HL-60/S4 treated with retinoic acid at 250 ng/mL for 4 days and 3 days (cell line): ENCODE data around the gene GALNT3.

ENCODE experiments used
- in situ Hi-C: fragments of 300-500 bp; cut with MboI; formaldehyde crosslinking; loops from 2 replicates; pipeline ENCODE4 v1.7.0; 2022; ENCODE audit warnings: low sequenced_read_pairs

The GALNT3 gene

DNA sequence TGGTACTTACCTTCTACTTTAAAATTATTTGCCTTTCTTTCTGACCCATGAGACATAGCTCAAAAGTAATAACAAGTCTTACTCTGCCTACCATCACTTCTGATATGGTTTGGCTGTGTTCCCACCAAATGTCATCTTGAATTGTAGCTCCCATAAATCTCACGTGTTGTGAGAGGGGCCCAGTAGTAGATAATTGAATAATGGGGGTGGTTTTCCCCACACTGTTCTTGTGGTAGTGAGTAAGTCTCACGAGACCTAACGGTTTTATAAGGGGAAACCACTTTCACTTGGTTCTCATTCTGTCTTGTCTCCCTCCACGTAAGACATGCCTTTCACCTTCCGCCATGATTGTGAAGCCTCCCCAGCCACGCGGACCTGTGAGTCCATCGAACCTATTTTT is 47.5 kb downstream of the GALNT3 start:
- in situ Hi-C loops = no loop called here

DNA sequence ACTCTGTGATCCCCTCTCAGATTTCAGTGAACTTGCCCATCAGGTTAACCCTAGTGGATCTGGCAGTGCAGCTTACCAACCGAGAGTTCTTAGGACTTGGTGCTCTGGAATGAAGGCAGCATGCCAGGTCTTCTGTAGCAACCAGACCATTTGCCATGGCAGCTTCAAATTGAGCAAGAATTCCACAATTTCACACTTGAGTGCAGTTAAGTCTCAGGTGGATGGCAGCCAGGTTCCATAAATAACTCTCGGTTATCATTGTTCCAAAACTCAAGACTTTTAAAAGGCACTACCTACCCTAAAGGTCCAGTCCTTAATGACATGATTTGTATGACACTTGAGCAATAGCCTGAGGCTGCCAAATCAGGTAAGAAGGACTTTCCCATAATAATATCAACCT is 48.1 kb downstream of the GALNT3 start:
- in situ Hi-C loops = no loop called here

DNA sequence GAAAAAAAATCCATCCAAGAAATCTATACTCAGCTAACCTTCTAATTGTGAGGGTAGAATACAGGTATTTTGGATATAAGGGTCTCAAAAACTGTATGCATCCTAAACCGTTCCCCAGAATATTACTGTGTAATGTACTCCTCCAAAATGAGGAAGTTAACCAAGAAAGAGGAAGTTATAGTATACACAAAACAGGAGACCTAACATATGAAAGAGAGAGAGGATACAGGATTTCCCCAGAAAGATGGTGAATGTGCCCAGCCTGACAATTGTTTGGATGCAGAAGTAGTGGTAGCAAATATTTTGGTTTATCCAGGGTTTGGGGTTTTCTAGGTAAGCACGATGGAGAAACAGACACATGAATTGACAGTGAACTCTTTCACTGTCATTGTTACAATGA is 50.6 kb downstream of the GALNT3 start:
- in situ Hi-C loops = no loop called here

DNA sequence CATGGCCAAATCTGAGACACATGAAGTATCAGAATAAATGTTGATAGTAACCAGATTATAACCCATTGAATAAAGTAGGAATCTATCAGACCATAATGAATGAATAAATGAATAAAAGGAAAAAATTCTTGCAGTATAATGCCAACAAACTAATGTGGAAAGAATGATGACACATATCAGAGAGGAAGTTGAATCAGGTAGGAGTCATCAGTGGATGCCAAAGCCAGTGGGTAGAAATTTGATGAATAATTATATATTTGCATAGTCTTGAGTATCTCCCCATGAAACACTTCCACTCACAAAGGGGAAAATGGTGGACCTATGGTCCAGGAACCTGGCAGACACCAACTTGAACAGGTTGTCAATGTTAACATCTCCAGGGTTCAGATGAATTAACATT is 68.6 kb downstream of the GALNT3 start:
- in situ Hi-C loops = no loop called here

DNA sequence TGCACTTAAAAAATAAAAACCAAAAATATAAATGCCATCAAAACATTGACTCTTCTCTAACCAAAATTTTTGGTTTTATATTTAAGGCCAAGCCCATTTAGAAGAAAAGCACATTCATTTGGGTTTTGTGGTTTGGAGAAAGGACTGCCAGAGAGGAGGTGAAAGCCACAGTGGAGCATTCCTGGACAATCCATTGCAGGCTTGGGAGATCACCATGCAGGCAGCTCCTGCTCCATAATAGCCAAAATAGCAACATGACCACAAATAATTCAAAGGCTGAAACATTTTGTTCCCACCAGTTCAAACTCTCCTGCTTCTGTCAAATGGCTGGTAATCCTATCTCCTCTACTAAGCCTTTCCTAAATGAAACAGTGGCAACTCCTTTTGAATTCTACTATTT is 73.5 kb downstream of the GALNT3 start:
- in situ Hi-C loops = no loop called here

DNA sequence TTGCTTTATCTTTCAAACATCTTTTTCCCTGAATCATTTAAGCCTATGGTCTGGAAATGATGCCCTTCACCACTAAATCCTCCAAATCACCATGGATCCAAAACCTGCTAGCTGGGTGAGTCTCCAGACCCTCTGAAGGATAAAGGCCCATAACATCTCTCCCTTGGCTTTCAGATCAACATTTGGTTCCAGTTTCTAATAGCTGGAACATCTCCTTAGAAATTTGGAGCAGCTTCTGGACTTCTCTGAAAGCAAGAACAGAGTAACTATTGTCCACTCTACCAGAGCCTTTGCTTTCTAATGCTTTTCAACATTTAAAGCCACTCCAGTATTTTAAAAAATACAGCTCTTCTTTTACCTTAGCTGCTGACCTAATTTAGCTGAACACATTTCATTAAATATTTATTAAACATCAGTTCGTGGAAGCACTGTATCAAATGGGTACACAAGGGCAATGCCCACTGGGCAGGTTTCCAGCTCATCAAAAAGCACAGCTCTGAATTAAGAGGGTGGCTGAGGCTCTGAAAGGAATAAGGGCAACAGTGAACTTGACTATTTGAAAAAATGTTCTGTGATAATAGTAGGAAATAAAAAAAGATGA is 75.3 kb downstream of the GALNT3 start:
- in situ Hi-C loops = no loop called here

DNA sequence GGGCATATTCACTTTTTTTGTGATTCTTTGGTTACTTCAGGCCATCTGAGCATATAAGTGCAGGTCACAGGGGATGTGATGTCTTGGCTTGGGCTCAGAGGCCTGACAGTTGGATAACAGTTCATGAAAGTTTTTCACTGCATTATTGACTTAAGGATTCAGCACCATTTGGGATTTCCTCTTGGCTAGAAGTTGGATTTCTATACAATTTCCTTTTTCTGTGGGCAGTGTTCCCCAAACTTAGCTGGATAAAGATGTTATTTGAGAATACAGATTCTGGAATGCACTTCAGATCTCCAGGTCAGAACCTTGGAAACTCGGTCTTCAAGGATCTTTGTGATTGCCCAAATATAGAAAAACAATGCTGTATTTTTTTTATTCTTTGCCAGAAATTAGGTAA is 78.0 kb downstream of the GALNT3 start:
- in situ Hi-C loops = no loop called here

DNA sequence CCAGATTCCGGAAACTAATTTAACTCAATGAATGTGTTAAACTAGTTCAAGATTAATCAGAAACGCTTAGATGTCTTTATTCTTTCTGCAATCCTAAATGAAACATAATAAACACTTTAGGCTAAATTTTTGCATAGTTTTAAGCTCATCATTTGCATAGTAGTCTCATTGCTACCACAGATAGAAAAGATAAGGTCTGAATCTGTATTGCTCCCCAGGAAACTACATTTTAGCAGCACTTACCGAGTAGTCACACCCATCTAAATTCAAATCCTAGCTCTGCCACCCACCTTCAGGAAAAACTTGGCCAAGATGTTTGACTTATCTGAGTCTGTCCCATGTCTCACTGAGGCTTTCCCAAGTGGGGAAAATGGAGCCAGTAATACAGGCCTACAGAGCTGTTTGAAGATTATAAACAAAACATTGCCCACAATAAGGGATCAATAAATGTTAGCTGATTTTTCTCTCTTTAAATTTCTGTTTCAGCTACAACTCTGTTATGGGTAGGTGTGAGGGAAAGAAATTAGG is 87.0 kb downstream of the GALNT3 start:
- in situ Hi-C loops = no loop called here

DNA sequence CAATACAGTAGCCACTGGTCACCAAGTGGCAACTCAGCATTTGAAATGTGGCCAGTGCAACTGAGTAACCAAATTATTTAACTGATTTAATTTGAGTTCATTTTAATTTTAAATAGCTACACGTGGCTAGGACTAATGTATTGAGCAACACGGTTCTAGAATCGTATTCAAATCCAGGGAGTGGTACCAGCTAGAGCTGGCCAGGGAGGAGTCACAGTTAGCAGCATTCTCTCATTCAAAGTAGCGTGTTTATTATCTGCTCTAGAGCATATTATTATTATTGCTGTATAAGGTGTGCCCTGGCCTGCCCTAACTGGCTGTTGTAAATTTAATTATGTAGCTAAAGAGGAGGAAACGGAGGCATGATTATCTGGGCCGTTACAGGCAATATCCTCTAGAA is 92.9 kb downstream of the GALNT3 start:
- in situ Hi-C loops = no loop called here

DNA sequence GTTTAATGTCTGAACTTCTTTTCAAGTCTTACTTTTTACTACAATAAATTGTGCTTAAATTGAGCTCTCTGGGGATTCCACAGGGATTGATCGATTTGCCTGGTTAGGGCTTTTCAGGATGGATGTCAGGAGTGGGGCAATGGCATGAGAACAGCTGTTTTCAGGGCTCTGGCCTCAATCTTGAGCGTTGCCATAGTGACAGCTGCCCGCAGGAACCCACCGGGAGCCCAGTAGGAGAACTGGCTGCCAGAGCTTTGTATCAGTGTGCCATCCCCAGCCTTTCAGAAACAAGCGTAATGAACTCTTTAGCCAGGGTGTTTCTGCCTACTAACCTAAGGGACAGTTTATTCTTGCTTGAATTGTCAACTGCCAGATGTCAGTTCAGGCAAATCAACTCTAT is 93.5 kb downstream of the GALNT3 start:
- in situ Hi-C loops = no loop called here

DNA sequence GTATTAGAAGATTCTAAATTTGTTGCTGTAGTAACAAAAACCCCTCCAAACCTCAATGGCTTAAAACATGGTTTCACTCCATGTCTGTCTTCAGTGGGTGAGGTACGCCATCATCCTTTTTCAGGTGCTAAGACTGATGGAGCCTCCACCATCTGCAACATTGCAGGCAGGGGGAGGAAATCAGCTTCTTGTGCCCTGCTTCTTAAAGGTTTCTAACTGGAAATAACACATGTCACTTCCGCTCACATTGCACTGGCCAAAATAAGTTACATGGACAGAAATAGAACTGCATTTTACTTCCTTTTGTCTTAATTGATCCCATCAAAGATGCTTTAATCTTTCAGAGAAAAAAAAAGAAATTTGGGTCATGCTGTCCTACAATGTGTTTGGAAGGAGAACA is 94.1 kb downstream of the GALNT3 start:
- in situ Hi-C loops = no loop called here

DNA sequence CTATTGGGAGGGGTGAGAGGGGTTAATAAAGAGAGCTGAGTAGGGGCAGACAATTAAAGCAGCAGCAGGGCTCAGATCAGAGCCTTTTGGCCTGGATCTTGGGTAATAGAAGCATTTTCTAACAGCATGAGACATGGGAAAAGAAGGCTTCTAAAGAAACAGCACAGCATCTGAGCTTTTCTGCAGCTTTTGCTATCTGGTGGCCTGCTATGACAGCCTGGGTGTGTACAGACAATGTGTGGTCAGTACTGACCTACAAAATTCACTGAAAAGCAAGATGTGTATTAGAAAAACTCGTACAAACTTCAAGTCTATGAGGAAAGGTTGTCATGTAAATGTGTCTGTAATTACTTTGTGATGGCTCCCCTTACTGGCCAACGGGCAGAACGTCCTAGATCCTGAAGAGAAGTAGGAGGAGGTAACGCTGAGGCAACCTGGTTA is 95.6 kb downstream of the GALNT3 start:
- in situ Hi-C loops = no loop called here

DNA sequence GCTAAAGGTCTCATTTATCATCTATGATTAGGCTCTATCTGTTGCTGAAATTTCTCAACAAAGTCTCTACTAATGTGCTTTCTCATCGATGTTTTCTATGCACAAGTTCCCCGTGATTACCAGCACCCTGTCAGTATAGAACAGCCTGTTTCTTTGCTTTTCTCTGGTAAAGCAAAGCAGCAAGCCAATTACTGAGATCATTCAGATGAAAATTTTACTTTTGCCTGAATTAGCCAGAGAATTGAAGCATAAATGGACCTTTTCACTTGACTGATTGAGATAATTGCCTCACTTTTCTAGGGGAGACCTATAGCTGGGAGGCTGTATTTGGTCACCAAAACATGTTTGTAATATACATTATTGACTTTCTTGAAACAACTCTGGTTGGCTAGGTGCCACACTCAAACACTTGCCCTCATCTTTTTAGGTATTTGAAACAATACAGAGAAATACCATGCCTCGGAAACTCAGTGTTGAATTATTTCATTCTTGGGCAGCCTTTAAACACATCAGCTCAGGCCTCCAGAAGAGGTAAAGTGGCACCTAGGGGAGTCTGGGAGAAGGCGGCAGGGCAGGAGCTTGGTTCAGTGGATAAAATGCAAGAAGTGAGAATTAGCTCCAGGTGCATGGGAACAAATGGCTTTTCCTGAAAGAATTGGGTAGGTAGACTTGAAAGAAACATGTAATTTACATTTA is 96.2 kb downstream of the GALNT3 start:
- in situ Hi-C loops = no loop called here
